ENCODE results near the gene KIF1B. TPM values are rescaled to one million over a fixed set of nuclear protein-coding genes. Genes with fewer than 3 reads are reported as not detected.
A peak's percentile ranks its signal among the peaks of the same experiment; 100 is the strongest.

The KIF1B gene
- total and polyA plus RNA-seq, 9 of the 15 experiments (the other 6 are each of a cell fraction or from before 2014, with no cell fraction given) = 2.8 to 19.8 (median 11.9) TPM

GRCh38 chr1:10398278-10398733 is 187.9 kb downstream of the KIF1B start (continued):
- no peak for TF ChIP-seq TAF1 (IDR thresholded peaks at IDR 0.05; ENCODE audit: control insufficient read depth, extremely low read depth, insufficient read depth, low read length, severe bottlenecking)
- TF ChIP-seq HNRNPLL (IDR thresholded peaks at IDR 0.05; ENCODE audit: low read depth, low read length, poor library complexity, severe bottlenecking) = peak; percentile 97
- TF ChIP-seq CCNT2 (IDR thresholded peaks at IDR 0.05; ENCODE audit: borderline replicate concordance, extremely low read depth, insufficient read length, low read depth, low read length) = no peak
- TF ChIP-seq ARID3A (IDR thresholded peaks at IDR 0.05; ENCODE audit: borderline replicate concordance, low read depth, low read length) = no peak
- no peak for TF ChIP-seq HOMEZ (CRISPR knock-in tag; IDR thresholded peaks at IDR 0.05)
- TF ChIP-seq UBTF (IDR thresholded peaks at IDR 0.05; ENCODE audit: borderline replicate concordance in 1 of 2, low read depth in 2 of 2, low read length in 2 of 2) = 0 out of 4 replicates have a peak, but pooled peaks of 1 of the 2 experiments have one; percentile 23
- no peak for TF ChIP-seq THRB (CRISPR knock-in tag; conservative IDR thresholded peaks at IDR 0.05)
- TF ChIP-seq ATF1 (CRISPR knock-in tag; IDR thresholded peaks at IDR 0.05) = no peak
- TF ChIP-seq ATF1 (tag; IDR thresholded peaks at IDR 0.05) = no peak
- 0 out of 2 replicates have a peak, but pooled peaks have one; percentile 3 for TF ChIP-seq THAP12 (CRISPR knock-in tag; IDR thresholded peaks at IDR 0.05)
- TF ChIP-seq FOXP1 (CRISPR knock-in tag; IDR thresholded peaks at IDR 0.05) = 0 out of 2 replicates have a peak, but pooled peaks have one; percentile 14
- no peak for TF ChIP-seq PHB2 (IDR thresholded peaks at IDR 0.05; ENCODE audit: low read depth)
- no peak for TF ChIP-seq AFF4 (CRISPR knock-in tag; IDR thresholded peaks at IDR 0.05)
